Measurements from ENCODE around the gene CD274. TPM values are rescaled to one million over a fixed set of nuclear protein-coding genes. Genes with fewer than 3 reads are reported as not detected.
"Not testable (repeated sequence)": the region's sequence is repeated elsewhere in the genome, so short reads cannot be mapped to it uniquely, and the experiment has no call there.

The CD274 gene
- total RNA-seq, 1 experiment from 2014 or later, result not detected

- TF ChIP-seq CTCF (IDR thresholded peaks at IDR 0.05; ENCODE audit: insufficient read depth in 1 of 2, low read depth in 1 of 2, low read length in 1 of 2, severe bottlenecking in 1 of 2, unreplicated experiment in 1 of 2), result no peak
Measured at GRCh38 chr9:5492965-5493678, 42.8 kb downstream of the CD274 start.

GRCh38 chr9:5493679-5494511 is 43.6 kb downstream of the CD274 start:
- DNase-seq, result no peak
- H3K27ac Mint-ChIP-seq (ENCODE audit: unreplicated experiment), result no peak overlapping the region
- H3K36me3 ChIP-seq (ENCODE audit: control insufficient read depth, insufficient read depth, low read length), result no peaks in the 10 kb centered on the region
- no peaks in the 10 kb centered on the region for H3K4me1 Mint-ChIP-seq (ENCODE audit: low read depth, unreplicated experiment)
- ChIA-PET POLR2A (no interaction called here), CTCF (no interaction called here)
- H3K9me3 Mint-ChIP-seq (ENCODE audit: unreplicated experiment), result no peaks in the 10 kb centered on the region
- H3K4me3 ChIP-seq (ENCODE audit: low read depth, low read length), result no peak overlapping the region
- no TSS peak for BruUV-seq (replicated peaks)
- no peaks in the 10 kb centered on the region for H3K27me3 ChIP-seq (replicated peaks; ENCODE audit: control insufficient read depth, insufficient read depth, low read length)
- H3K36me3 Mint-ChIP-seq (ENCODE audit: insufficient read depth, unreplicated experiment), result no peaks in the 10 kb centered on the region
- no peak for TF ChIP-seq CTCF (IDR thresholded peaks at IDR 0.05; ENCODE audit: insufficient read depth in 1 of 2, low read depth in 1 of 2, low read length in 1 of 2, severe bottlenecking in 1 of 2, unreplicated experiment in 1 of 2)
- H3K27me3 Mint-ChIP-seq (ENCODE audit: insufficient read depth, unreplicated experiment), result no peaks in the 10 kb centered on the region
- H3K4me1 ChIP-seq, result no peaks in the 10 kb centered on the region
- no peaks in the 10 kb centered on the region for H3K9me3 ChIP-seq
- H3K4me3 Mint-ChIP-seq (ENCODE audit: unreplicated experiment), result no peak overlapping the region
- intact Hi-C loops (cut with micrococcal nuclease; ENCODE audit: unreplicated experiment), result no loop called here

More at GRCh38 chr9:5492965-5493678, 42.8 kb downstream of the CD274 start:
- BruUV-seq (replicated peaks), result no TSS peak
- H3K27me3 Mint-ChIP-seq (ENCODE audit: insufficient read depth, unreplicated experiment), result peaks cover under 1% of the 10 kb centered on the region
- no peaks in the 10 kb centered on the region for H3K36me3 ChIP-seq (ENCODE audit: control insufficient read depth, insufficient read depth, low read length)
- H3K4me1 ChIP-seq, result no peaks in the 10 kb centered on the region
- no peaks in the 10 kb centered on the region for H3K4me1 Mint-ChIP-seq (ENCODE audit: low read depth, unreplicated experiment)
- no peaks in the 10 kb centered on the region for H3K9me3 Mint-ChIP-seq (ENCODE audit: unreplicated experiment)
- DNase-seq, result no peak
- H3K27me3 ChIP-seq (replicated peaks; ENCODE audit: control insufficient read depth, insufficient read depth, low read length), result no peaks in the 10 kb centered on the region
- no peak overlapping the region for H3K4me3 ChIP-seq (ENCODE audit: low read depth, low read length)
- no peak overlapping the region for H3K27ac Mint-ChIP-seq (ENCODE audit: unreplicated experiment)
- H3K36me3 Mint-ChIP-seq (ENCODE audit: insufficient read depth, unreplicated experiment), result no peaks in the 10 kb centered on the region
- ChIA-PET CTCF (interaction anchor here (0.6 kb wide), 1 partner anchor 13 kb away, joined by 3 read pairs; no protein-coding TSS in a partner anchor), POLR2A (no interaction called here)
- intact Hi-C loops (cut with micrococcal nuclease; ENCODE audit: unreplicated experiment), result no loop called here
- H3K9me3 ChIP-seq, result no peaks in the 10 kb centered on the region
- H3K4me3 Mint-ChIP-seq (ENCODE audit: unreplicated experiment), result no peak overlapping the region

DNA sequence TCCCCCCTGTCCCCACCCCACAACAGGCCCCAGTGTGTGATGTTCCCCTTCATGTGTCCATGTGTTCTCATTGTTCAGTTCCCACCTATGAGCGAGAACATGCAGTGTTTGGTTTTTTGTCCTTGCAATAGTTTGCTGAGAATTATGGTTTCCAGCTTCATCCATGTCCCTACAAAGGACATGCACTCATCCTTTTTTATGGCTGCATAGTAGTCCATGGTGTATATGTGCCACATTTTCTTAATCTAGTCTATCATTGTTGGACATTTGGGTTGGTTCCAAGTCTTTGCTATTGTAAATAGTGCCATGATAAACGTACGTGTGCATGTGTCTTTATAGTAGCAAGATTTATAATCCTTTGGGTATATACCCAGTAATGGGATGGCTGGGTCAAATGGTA is 44.4 kb downstream of the CD274 start:
- DNase-seq; intact Hi-C loops (cut with micrococcal nuclease; ENCODE audit: unreplicated experiment); H3K4me1 ChIP-seq; POLR2A ChIA-PET; H3K4me3 ChIP-seq (ENCODE audit: low read depth, low read length); H3K9me3 ChIP-seq; CTCF ChIA-PET; H3K4me3 Mint-ChIP-seq (ENCODE audit: unreplicated experiment); H3K27me3 ChIP-seq (replicated peaks; ENCODE audit: control insufficient read depth, insufficient read depth, low read length); H3K27ac Mint-ChIP-seq (ENCODE audit: unreplicated experiment); H3K36me3 Mint-ChIP-seq (ENCODE audit: insufficient read depth, unreplicated experiment); H3K9me3 Mint-ChIP-seq (ENCODE audit: unreplicated experiment); H3K27me3 Mint-ChIP-seq (ENCODE audit: insufficient read depth, unreplicated experiment); BruUV-seq (replicated peaks); H3K36me3 ChIP-seq (ENCODE audit: control insufficient read depth, insufficient read depth, low read length); H3K4me1 Mint-ChIP-seq (ENCODE audit: low read depth, unreplicated experiment): not testable (repeated sequence)

Data from Caco-2 (cell line).